Ovary (tissue), 9 donors: Measurements from ENCODE around the gene GRAMD1B. TPM values are rescaled to one million over a fixed set of nuclear protein-coding genes. Genes with fewer than 3 reads are reported as not detected.

Experiments
- DNase-seq, 5 donors: peaks; one replicate each; pipeline ENCODE4 v3.0.0-alpha.2; 2019 to 2020
- H3K27ac ChIP-seq, 2 donors: fragments of 200-600 bp; one replicate each; pipeline versions ENCODE4 v1.5.1 to v1.8.0; 2019 to 2022
- H3K27me3 ChIP-seq: fragments of 200-600 bp; one replicate; pipeline ENCODE4 v1.8.0; 2022
- H3K36me3 ChIP-seq: fragments of 200-600 bp; sonication (generic); one replicate; pipeline ENCODE4 v1.5.1; 2019
- H3K4me1 ChIP-seq: one replicate; pipeline ENCODE4 v1.8.1; 2013; ENCODE audit warnings: mild to moderate bottlenecking, moderate library complexity; ENCODE audit not compliant: insufficient read depth
- H3K4me3 ChIP-seq: fragments of 200-600 bp; sonication (generic); one replicate; pipeline ENCODE4 v1.5.1; 2017
- H3K9me3 ChIP-seq, 2 donors: fragments of 200-600 bp in 1 of 2; sonication (generic) in 1 of 2; one replicate each; pipeline versions ENCODE4 v1.5.1 to v1.8.1; 2013 to 2019; ENCODE audit warnings: mild to moderate bottlenecking in 1 of 2, moderate library complexity in 1 of 2
- CTCF ChIP-seq, 3 donors: fragments of 450-650 bp in 2 of 3; fragments of 200-600 bp in 1 of 3; IDR thresholded peaks; one replicate each; pipeline versions ENCODE4 v1.5.1 to v1.8.0; 2016 to 2022; ENCODE audit warnings: antibody characterized with exemption in 3 of 3, mild to moderate bottlenecking in 1 of 3
- EP300 ChIP-seq: sonication (generic); formaldehyde crosslinking; IDR thresholded peaks from one replicate; pipeline ENCODE4 v1.6.1; 2017; ENCODE audit warnings: antibody characterized with exemption
- POLR2A ChIP-seq: fragments of 450-650 bp; IDR thresholded peaks from one replicate; pipeline ENCODE4 v1.6.1; 2017; ENCODE audit warnings: antibody characterized with exemption, mild to moderate bottlenecking, moderate library complexity
- WGBS, 3 donors: extraction: QIAGEN DNeasy Blood & Tissue Kit in 1 of 3; methylation state at CpG; one replicate each; pipeline versions ENCODE4 v1.1.5 to v1.1.7; 2013 to 2017; 5-methylcytosine and 5-hydroxymethylcytosine counted together
- intact Hi-C, 4 donors: fragments of 100-400 bp; cut with DNase I; formaldehyde crosslinking; loops; one replicate each; pipeline versions ENCODE4 v1.11.0 to v1.15.1; 2022 to 2023
- microRNA-seq, 3 donors: library from miRNA; unstranded; fragments of <30 nt; microRNA quantifications; one replicate each; pipeline versions ENCODE4 to v1.2.0, GENCODE V29; 2019 to 2020
- polyA plus RNA-seq, 2 donors: library from polyadenylated mRNA; stranded (reverse); fragments of 200-250 nt in 1 of 2; fragments of 350-450 nt in 1 of 2; fragmentation: Illumina TruSeq in 1 of 2; extraction: RNeasy Lipid Tissue Mini Kit (QIAGEN cat#74804) in 1 of 2; gene quantifications; one replicate each; pipeline ENCODE4 v1.2.3, GENCODE V29; 2013 to 2014
- small RNA-seq: library from RNA; depleted of rRNA; stranded (forward); fragments of <200 nt; gene quantifications from one replicate; pipeline ENCODE3, GENCODE V24; 2016
- total RNA-seq, 7 donors: library from RNA; depleted of rRNA in 2 of 7; stranded (reverse); fragments of >200 nt in 2 of 7; fragmentation: NEBNext Ultra II Directional in 3 of 7; extraction: Animal tissue kit (Norgen Biotek cat#: 25700) in 3 of 7; gene quantifications; one replicate each; pipeline versions ENCODE4 v1.1.0 to v1.2.4, GENCODE V29; 2016 to 2023
- donor health status: DM: no; HTN: no; CAD: no; lungs with moderate emphysema.
- donor health status: DM: no; HTN: no; CAD: no.
- donor health status: Bipolar disorder and iron deficiency.
- donor health status: DM: yes; HTN: yes; CAD: no.
- donor health status: DM: no; HTN: no; CAD: no.
- donor health status: DM: yes; HTN: yes; CAD: no.

The GRAMD1B gene
- total and polyA plus RNA-seq, 9 donors, result 10.8 to 185 (median 25.4) TPM

- Histone ChIP-seq H3K4me1 (no peaks in the 10 kb centered on the region), H3K27me3 (no peaks in the 10 kb centered on the region), H3K36me3 (no peaks in the 10 kb centered on the region), H3K9me3 (no peaks in the 10 kb centered on the region), H3K4me3 (no peak overlapping the region), H3K27ac (no peak overlapping the region)
- WGBS, 3 donors, result 65 to 73% (median 71%) methylated on average over 9 of the region's 9 CpGs
- no peak for DNase-seq
- intact Hi-C loops, result no loop called here
- TF ChIP-seq CTCF (IDR thresholded peaks at IDR 0.05) (no peak), POLR2A (no peak), EP300 (no peak)
These were observed 241.5 kb downstream of the GRAMD1B start for GRCh38 chr11:123671534-123671933.

DNA sequence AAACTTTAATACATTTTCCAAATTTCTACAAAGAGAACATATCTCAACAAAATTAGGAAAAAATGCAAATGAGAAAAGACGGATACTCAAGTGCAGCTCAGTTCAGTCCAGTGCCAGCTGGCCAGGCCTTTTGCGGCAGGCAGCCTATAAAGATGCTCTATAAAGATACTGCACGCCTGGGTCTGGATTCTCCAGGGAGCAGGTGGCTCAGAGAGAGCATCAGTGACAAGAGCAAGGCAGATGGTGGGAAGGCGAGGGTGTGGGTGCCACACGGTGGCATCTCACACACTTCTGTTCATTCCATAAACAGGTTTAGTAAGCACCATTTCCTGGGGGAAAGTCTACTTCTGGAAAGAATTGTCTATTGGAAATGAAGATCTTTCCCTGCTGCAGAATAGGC is 242.5 kb downstream of the GRAMD1B start:
- TF ChIP-seq CTCF (IDR thresholded peaks at IDR 0.05) (no peak), POLR2A (no peak), EP300 (no peak)
- no peak for DNase-seq
- no peaks in the 10 kb centered on the region for H3K9me3 ChIP-seq
- H3K4me1 ChIP-seq, result no peaks in the 10 kb centered on the region
- 85 to 88% (median 86%) methylated on average over 5 of the region's 5 CpGs for WGBS, 3 donors
- H3K27me3 ChIP-seq, result no peaks in the 10 kb centered on the region
- H3K36me3 ChIP-seq, result no peaks in the 10 kb centered on the region
- H3K27ac ChIP-seq, result no peak overlapping the region
- intact Hi-C loops, result no loop called here
- H3K4me3 ChIP-seq, result no peak overlapping the region

DNA sequence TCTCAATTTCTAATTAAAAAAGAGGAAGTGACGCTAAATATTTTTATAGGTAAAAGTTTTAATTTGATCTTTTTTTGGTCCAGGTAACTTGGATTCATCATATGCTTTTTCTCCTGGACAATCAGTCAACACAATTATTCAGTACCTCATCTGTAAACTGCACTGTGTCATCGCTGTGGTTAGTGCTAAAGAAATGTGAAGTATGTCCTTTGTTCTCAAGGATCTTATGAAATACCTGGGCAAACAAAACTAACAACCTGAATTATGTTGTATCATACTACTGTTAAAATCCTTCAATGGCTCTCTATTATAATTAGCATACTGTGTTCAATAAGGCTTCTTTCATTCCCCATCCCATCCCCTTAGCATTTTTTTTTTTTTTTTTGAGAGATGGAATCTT is 244.2 kb downstream of the GRAMD1B start:
- no peaks in the 10 kb centered on the region for H3K4me1 ChIP-seq
- H3K27ac ChIP-seq, result no peak overlapping the region
- TF ChIP-seq POLR2A, result no peak
- TF ChIP-seq EP300, result no peak
- TF ChIP-seq CTCF (IDR thresholded peaks at IDR 0.05), result no peak
- 46 to 89% (median 47%) methylated on average over 2 of the region's 2 CpGs for WGBS, 3 donors
- H3K9me3 ChIP-seq, result no peaks in the 10 kb centered on the region
- no peak overlapping the region for H3K4me3 ChIP-seq
- H3K36me3 ChIP-seq, result no peaks in the 10 kb centered on the region
- H3K27me3 ChIP-seq, result no peaks in the 10 kb centered on the region
- DNase-seq, result no peak
- intact Hi-C loops, result no loop called here

Small RNA genes within 50 kb of the gene (microRNA-seq; reads per million reads assigned to microRNA genes)
- 0 reads per million in 3 donors for gene MIR4493

Small RNA genes within 50 kb of the gene (small RNA-seq; reads per million reads assigned to genes)
- gene MIR4493, result not detected

Other genes starting within 250 kb of the GRAMD1B start
- gene CLMP, start 235.0 kb upstream of the GRAMD1B start, total RNA-seq, result 10 to 100 TPM; 21.9 to 70.5 (median 25.3) TPM
- 10 to 100 TPM; 11.9 to 33.7 TPM for gene CLMP, start 235.0 kb upstream of the GRAMD1B start, polyA plus RNA-seq
- 1 to 10 TPM in 5 of 7 donors, under 1 TPM in 2; 0.66 to 3.1 (median 1.2) TPM for gene SCN3B, start 224.4 kb downstream of the GRAMD1B start, total RNA-seq
- 1 to 10 TPM; 1.4 to 2.9 TPM for gene SCN3B, start 224.4 kb downstream of the GRAMD1B start, polyA plus RNA-seq